Hepatocyte (in vitro differentiated cells): Measurements from ENCODE around the gene NXNL1. TPM values are rescaled to one million over a fixed set of nuclear protein-coding genes. Genes with fewer than 3 reads are reported as not detected.

Experiments used
- DNase-seq: peaks from one replicate; pipeline ENCODE4 v3.0.0-alpha.2; 2016; ENCODE audit warnings: low spot score
- H2AFZ ChIP-seq: fragments of 200-600 bp; sonication (generic); 2 replicates; pipeline ENCODE4 v1.6.0; 2016; ENCODE audit warnings: antibody characterized with exemption, mild to moderate bottlenecking
- H3K27ac ChIP-seq: fragments of 200-600 bp; sonication (generic); 2 replicates; pipeline ENCODE4 v1.5.1; 2016; ENCODE audit warnings: mild to moderate bottlenecking
- H3K27me3 ChIP-seq: fragments of 200-600 bp; sonication (generic); 2 replicates; pipeline ENCODE4 v1.6.1; 2016
- H3K36me3 ChIP-seq: fragments of 200-600 bp; sonication (generic); replicated peaks from 2 replicates; pipeline ENCODE4 v1.5.1; 2016; ENCODE audit warnings: low read depth; ENCODE audit not compliant: insufficient read depth
- H3K4me1 ChIP-seq: fragments of 200-600 bp; sonication (generic); 2 replicates; pipeline ENCODE4 v1.5.1; 2016; ENCODE audit warnings: mild to moderate bottlenecking, moderate library complexity; ENCODE audit not compliant: insufficient read depth
- H3K4me2 ChIP-seq: fragments of 200-600 bp; sonication (generic); 2 replicates; pipeline ENCODE4 v1.6.0; 2016
- H3K4me3 ChIP-seq: fragments of 200-600 bp; sonication (generic); 2 replicates; pipeline ENCODE4 v1.5.1; 2016; ENCODE audit warnings: mild to moderate bottlenecking
- H3K79me2 ChIP-seq: fragments of 200-600 bp; sonication (generic); 2 replicates; pipeline ENCODE4 v1.6.0; 2017; ENCODE audit warnings: mild to moderate bottlenecking
- H3K9me2 ChIP-seq: fragments of 200-600 bp; sonication (generic); replicated peaks from 2 replicates; pipeline ENCODE4 v1.6.0; 2017; ENCODE audit warnings: mild to moderate bottlenecking; ENCODE audit not compliant: insufficient read depth
- H3K9me3 ChIP-seq: fragments of 200-600 bp; sonication (generic); 2 replicates; pipeline ENCODE4 v1.5.1; 2016; ENCODE audit warnings: low read depth, mild to moderate bottlenecking
- H4K20me1 ChIP-seq: fragments of 200-600 bp; sonication (generic); 2 replicates; pipeline ENCODE4 v1.6.0; 2016; ENCODE audit warnings: mild to moderate bottlenecking; ENCODE audit not compliant: insufficient read depth, poor library complexity, severe bottlenecking
- EZH2 ChIP-seq: fragments of 200-600 bp; sonication (generic); IDR thresholded peaks from 2 replicates; pipeline ENCODE4 v1.6.1; 2016; ENCODE audit warnings: antibody characterized with exemption, mild to moderate bottlenecking, borderline replicate concordance
- EZH2phosphoT487 ChIP-seq: fragments of 200-600 bp; sonication (generic); IDR thresholded peaks from one replicate; pipeline ENCODE4 v1.6.1; 2018; ENCODE audit warnings: antibody characterized with exemption, mild to moderate bottlenecking, low read depth, moderate library complexity; ENCODE audit not compliant: unreplicated experiment, severe bottlenecking
- WGBS: methylation state at CpG from one replicate; pipeline ENCODE4 v1.1.6; 2016; ENCODE audit warnings: low lambda C conversion rate; ENCODE audit errors: missing lambda C conversion rate; 5-methylcytosine and 5-hydroxymethylcytosine counted together
- polyA plus RNA-seq: library from polyadenylated mRNA; unstranded; fragments of >200 nt; fragmentation: Nextera tagmentation; extraction: Ambion mirVana; gene quantifications from 2 replicates; pipeline ENCODE4 v1.2.1, GENCODE V29; 2016
- total RNA-seq: library from RNA; depleted of rRNA; stranded (reverse); fragments of >200 nt; gene quantifications from 2 replicates; pipeline ENCODE4 v1.2.3, GENCODE V29; 2014
- TF ChIP-seq, protein P1 (sequence below): fragments of 200-600 bp; sonication (generic); IDR thresholded peaks from 2 replicates; pipeline ENCODE4 v1.5.1; 2016; ENCODE audit warnings: antibody characterized with exemption, mild to moderate bottlenecking; ENCODE audit not compliant: poor library complexity

NXNL1 gene
- total and polyA plus RNA-seq, 2 experiments from 2014 or later = not detected

DNA sequence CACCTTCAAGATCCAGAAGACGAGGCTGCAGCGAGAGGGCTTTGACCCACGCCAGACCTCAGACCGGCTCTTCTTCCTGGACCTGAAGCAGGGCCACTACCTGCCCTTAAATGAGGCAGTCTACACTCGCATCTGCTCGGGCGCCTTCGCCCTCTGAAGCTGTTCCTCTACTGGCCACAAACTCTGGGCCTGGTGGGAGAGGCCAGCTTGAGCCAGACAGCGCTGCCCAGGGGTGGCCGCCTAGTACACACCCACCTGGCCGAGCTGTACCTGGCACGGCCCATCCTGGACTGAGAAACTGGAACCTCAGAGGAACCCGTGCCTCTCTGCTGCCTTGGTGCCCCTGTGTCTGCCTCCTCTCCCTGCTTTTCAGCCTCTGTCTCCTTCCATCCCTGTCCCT lies 43.7 kb upstream of the NXNL1 start:
- TF ChIP-seq, protein P1, sequence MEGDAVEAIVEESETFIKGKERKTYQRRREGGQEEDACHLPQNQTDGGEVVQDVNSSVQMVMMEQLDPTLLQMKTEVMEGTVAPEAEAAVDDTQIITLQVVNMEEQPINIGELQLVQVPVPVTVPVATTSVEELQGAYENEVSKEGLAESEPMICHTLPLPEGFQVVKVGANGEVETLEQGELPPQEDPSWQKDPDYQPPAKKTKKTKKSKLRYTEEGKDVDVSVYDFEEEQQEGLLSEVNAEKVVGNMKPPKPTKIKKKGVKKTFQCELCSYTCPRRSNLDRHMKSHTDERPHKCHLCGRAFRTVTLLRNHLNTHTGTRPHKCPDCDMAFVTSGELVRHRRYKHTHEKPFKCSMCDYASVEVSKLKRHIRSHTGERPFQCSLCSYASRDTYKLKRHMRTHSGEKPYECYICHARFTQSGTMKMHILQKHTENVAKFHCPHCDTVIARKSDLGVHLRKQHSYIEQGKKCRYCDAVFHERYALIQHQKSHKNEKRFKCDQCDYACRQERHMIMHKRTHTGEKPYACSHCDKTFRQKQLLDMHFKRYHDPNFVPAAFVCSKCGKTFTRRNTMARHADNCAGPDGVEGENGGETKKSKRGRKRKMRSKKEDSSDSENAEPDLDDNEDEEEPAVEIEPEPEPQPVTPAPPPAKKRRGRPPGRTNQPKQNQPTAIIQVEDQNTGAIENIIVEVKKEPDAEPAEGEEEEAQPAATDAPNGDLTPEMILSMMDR = no peak
- TF ChIP-seq EZH2phosphoT487 = no peak
- TF ChIP-seq EZH2 = no peak
- H3K4me3 ChIP-seq = no peak overlapping the region
- DNase-seq = no peak
- peaks cover 18% of the 10 kb centered on the region for H3K79me2 ChIP-seq
- H2AFZ ChIP-seq = no peak overlapping the region
- H3K27ac ChIP-seq = no peak overlapping the region
- 90% methylated on average over 13 of the region's 13 CpGs for WGBS
- no peaks in the 10 kb centered on the region for H4K20me1 ChIP-seq
- no peaks in the 10 kb centered on the region for H3K36me3 ChIP-seq
- no peaks in the 10 kb centered on the region for H3K9me3 ChIP-seq
- no peaks in the 10 kb centered on the region for H3K9me2 ChIP-seq
- H3K27me3 ChIP-seq = no peaks in the 10 kb centered on the region
- H3K4me1 ChIP-seq = peaks cover 5% of the 10 kb centered on the region
- no peak overlapping the region for H3K4me2 ChIP-seq

DNA sequence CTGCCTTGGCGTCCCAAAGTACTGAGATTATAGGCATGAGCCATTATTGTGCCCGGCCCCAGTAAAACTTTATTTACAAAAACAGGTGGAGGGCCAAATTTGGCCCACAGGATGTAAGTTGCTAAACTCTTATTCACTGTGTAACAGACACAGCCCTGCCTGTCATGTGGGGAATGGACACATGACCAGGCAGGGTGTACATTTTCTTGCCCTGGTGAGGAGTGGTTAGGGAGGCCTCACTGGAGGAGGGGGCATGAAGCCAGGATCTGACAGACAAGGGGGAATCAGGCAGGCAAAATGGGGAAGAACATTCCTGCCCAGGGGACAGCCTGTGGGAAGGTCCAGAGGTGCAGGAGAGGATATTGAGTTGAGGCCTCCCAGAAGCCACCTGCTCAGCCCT lies 43.3 kb upstream of the NXNL1 start:
- WGBS = 98% methylated on average over 2 of the region's 2 CpGs

DNA sequence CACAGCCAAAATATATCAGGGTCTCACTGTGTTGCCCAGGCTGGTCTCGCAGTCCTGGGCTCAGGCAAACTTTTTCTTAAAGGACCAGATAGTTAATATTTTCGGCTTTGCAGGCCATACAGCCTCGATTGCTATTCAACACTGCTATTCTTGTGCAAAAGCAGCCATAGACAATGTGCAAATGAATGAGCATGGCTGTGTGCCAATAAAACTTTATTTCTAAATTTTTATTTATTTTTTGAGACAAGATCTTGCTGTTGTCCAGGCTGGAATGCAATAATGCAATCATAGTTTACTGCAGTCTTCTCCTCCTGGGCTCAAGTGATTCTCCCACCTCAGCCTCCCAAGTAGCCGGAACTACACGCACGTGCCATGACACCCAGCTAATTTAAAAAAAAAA lies 42.5 kb upstream of the NXNL1 start:
- Histone ChIP-seq H3K9me3 (no peaks in the 10 kb centered on the region), H3K36me3 (no peaks in the 10 kb centered on the region), H3K27ac (no peak overlapping the region), H3K9me2 (no peaks in the 10 kb centered on the region), H3K4me2 (no peak overlapping the region), H4K20me1 (no peaks in the 10 kb centered on the region), H2AFZ (no peak overlapping the region), H3K4me1 (peaks cover 2% of the 10 kb centered on the region), H3K79me2 (peaks cover 7% of the 10 kb centered on the region), H3K27me3 (no peaks in the 10 kb centered on the region), H3K4me3 (no peak overlapping the region)
- no peak for TF ChIP-seq EZH2
- TF ChIP-seq EZH2phosphoT487 = no peak
- TF ChIP-seq, protein P1 = no peak
- no peak for DNase-seq
- WGBS = 94% methylated on average over 6 of the region's 6 CpGs

More for the DNA sequence above, 43.3 kb upstream of the NXNL1 start:
- no peaks in the 10 kb centered on the region for H3K9me2 ChIP-seq
- H3K4me3 ChIP-seq = no peak overlapping the region
- H3K4me2 ChIP-seq = no peak overlapping the region
- no peak overlapping the region for H3K27ac ChIP-seq
- H3K36me3 ChIP-seq = no peaks in the 10 kb centered on the region
- H4K20me1 ChIP-seq = no peaks in the 10 kb centered on the region
- DNase-seq = no peak
- H3K4me1 ChIP-seq = peaks cover 5% of the 10 kb centered on the region
- no peak overlapping the region for H2AFZ ChIP-seq
- H3K27me3 ChIP-seq = no peaks in the 10 kb centered on the region
- TF ChIP-seq EZH2 = no peak
- no peak for TF ChIP-seq EZH2phosphoT487
- TF ChIP-seq, protein P1 = no peak
- no peaks in the 10 kb centered on the region for H3K9me3 ChIP-seq
- peaks cover 15% of the 10 kb centered on the region for H3K79me2 ChIP-seq
